Stimulated activated CD4-positive, alpha-beta T cell treated with anti-CD3 and anti-CD28 coated beads, Interleukin-4, amount 100 ng/mL, for 4 hours (primary cell): Measurements from ENCODE around the gene ECE1.
"Not testable (repeated sequence)": the region's sequence is repeated elsewhere in the genome, so short reads cannot be mapped to it uniquely, and the experiment has no call there.

ENCODE experiments used
- DNase-seq, 2 experiments: peaks; one replicate each; pipeline ENCODE4 v3.0.0-alpha.2; 2020

ECE1 gene

GRCh38 chr1:21216835-21217811 is 73.1 kb downstream of the ECE1 start:
- DNase-seq, result peak; percentile 50 to 62

GRCh38 chr1:21212126-21212525 is 78.1 kb downstream of the ECE1 start:
- DNase-seq, result no peak

- not testable (repeated sequence) for DNase-seq
These were observed 82.0 kb downstream of the ECE1 start for GRCh38 chr1:21208137-21208700.

GRCh38 chr1:21206117-21206516 is 84.1 kb downstream of the ECE1 start:
- DNase-seq, result no peak

- no peak for DNase-seq
These were observed 84.8 kb downstream of the ECE1 start for GRCh38 chr1:21205416-21205815.

GRCh38 chr1:21201650-21202049 is 88.6 kb downstream of the ECE1 start:
- DNase-seq, result no peak

GRCh38 chr1:21201238-21201637 is 89.0 kb downstream of the ECE1 start:
- DNase-seq, result not testable (repeated sequence)

GRCh38 chr1:21200767-21201166 is 89.5 kb downstream of the ECE1 start:
- no peak for DNase-seq

- no peak for DNase-seq
These were observed 91.3 kb downstream of the ECE1 start for GRCh38 chr1:21198929-21199328.

GRCh38 chr1:21192871-21193270 is 97.4 kb downstream of the ECE1 start:
- DNase-seq, result no peak

GRCh38 chr1:21192284-21192683 is 98.0 kb downstream of the ECE1 start:
- no peak for DNase-seq

- DNase-seq, result not testable (repeated sequence)
These were observed 99.5 kb downstream of the ECE1 start for GRCh38 chr1:21190771-21191170.

GRCh38 chr1:21189906-21190500 is 100.3 kb downstream of the ECE1 start:
- DNase-seq, result no peak

- DNase-seq, result no peak
These were observed 100.8 kb downstream of the ECE1 start for GRCh38 chr1:21189421-21189820.

GRCh38 chr1:21188235-21188634 is 102.0 kb downstream of the ECE1 start:
- no peak for DNase-seq

- no peak for DNase-seq
These were observed 105.0 kb downstream of the ECE1 start for GRCh38 chr1:21185221-21185731.

GRCh38 chr1:21184276-21184675 is 106.0 kb downstream of the ECE1 start:
- no peak for DNase-seq

- DNase-seq, result no peak
These were observed 108.0 kb downstream of the ECE1 start for GRCh38 chr1:21182181-21182731.

- not testable (repeated sequence) for DNase-seq
These were observed 112.0 kb downstream of the ECE1 start for GRCh38 chr1:21178271-21178670.

GRCh38 chr1:21176586-21177555 is 113.4 kb downstream of the ECE1 start, which contains the start of gene EIF4G3:
EIF4G3 (minus strand) TSS chr1:21176897; CDS start chr1:21002742, 174,155 bp downstream.
- DNase-seq, result peak; percentile 98 to 100

- DNase-seq, result peak; percentile 29 to 48
These were observed 114.3 kb downstream of the ECE1 start for GRCh38 chr1:21175670-21176581.
